Activated CD8-positive, alpha-beta memory T cell treated with anti-CD3 and anti-CD28 coated beads, Interleukin-2, amount 50 U/mL, for 48 hours (primary cell): ENCODE results near the gene HIGD1A.

Source experiments
- DNase-seq: peaks from one replicate; pipeline ENCODE4 v3.0.0-alpha.2; 2020

The HIGD1A gene

GRCh38 chr3:42804106-42804830 lies at the start of gene HIGD1A:
HIGD1A (minus strand) TSS chr3:42804490; CDS start chr3:42794253, 10,237 bp downstream.
- peak; percentile 94 for DNase-seq

- no peak for DNase-seq
Observed at GRCh38 chr3:42853739-42854302, 49.5 kb upstream of the HIGD1A start.

- DNase-seq: peak; percentile 30
Observed at GRCh38 chr3:42853056-42853455, 48.8 kb upstream of the HIGD1A start.

- peak; percentile 41 for DNase-seq
Observed at GRCh38 chr3:42852441-42852840, 48.2 kb upstream of the HIGD1A start.

GRCh38 chr3:42851228-42851834 lies 47.0 kb upstream of the HIGD1A start:
- DNase-seq: peak; percentile 26

- DNase-seq: no peak
Observed at GRCh38 chr3:42850263-42850662, 46.0 kb upstream of the HIGD1A start.

- DNase-seq: no peak
Observed at GRCh38 chr3:42849017-42849416, 44.7 kb upstream of the HIGD1A start.

- DNase-seq: no peak
Observed at GRCh38 chr3:42847731-42848130, 43.4 kb upstream of the HIGD1A start.

GRCh38 chr3:42846685-42847522 lies 42.6 kb upstream of the HIGD1A start:
- DNase-seq: no peak

GRCh38 chr3:42844815-42845214 lies 40.5 kb upstream of the HIGD1A start:
- DNase-seq: no peak

GRCh38 chr3:42844412-42844713 lies 40.1 kb upstream of the HIGD1A start:
- DNase-seq: no peak

GRCh38 chr3:42843713-42844411 lies 39.6 kb upstream of the HIGD1A start:
- no peak for DNase-seq

- no peak for DNase-seq
Observed at GRCh38 chr3:42841332-42841731, 37.0 kb upstream of the HIGD1A start.

- DNase-seq: no peak
Observed at GRCh38 chr3:42839616-42840015, 35.3 kb upstream of the HIGD1A start.

- no peak for DNase-seq
Observed at GRCh38 chr3:42838571-42838970, 34.3 kb upstream of the HIGD1A start.

- no peak for DNase-seq
Observed at GRCh38 chr3:42836150-42837123, 32.1 kb upstream of the HIGD1A start.

GRCh38 chr3:42831321-42831713 lies 27.0 kb upstream of the HIGD1A start:
- DNase-seq: peak; percentile 90

- no peak for DNase-seq
Observed at GRCh38 chr3:42830437-42831320, 26.4 kb upstream of the HIGD1A start.

- no peak for DNase-seq
Observed at GRCh38 chr3:42829628-42830436, 25.5 kb upstream of the HIGD1A start.
